Central memory CD8-positive, alpha-beta T cell (primary cell): ENCODE results near the gene RBM19.

Source experiments
- ATAC-seq: fragments of 150-1000 bp; cut with Tn5 transposase; replicated peaks from 2 replicates; pipeline ENCODE4 v1.10.0; 2022; ENCODE audit warnings: mild to moderate bottlenecking, moderate FRiP score, moderate number of reproducible peaks; ENCODE audit not compliant: poor library complexity, severe bottlenecking; ENCODE audit errors: extremely low read depth
- DNase-seq, 2 donors: peaks; one replicate each; pipeline ENCODE4 v3.0.0; 2021; ENCODE audit warnings: low spot score in 2 of 2
- H3K27ac Mint-ChIP-seq: one replicate; pipeline ENCODE4 v1.8.0; 2022; ENCODE audit warnings: low read depth, mild to moderate bottlenecking, moderate library complexity, mixed read lengths
- H3K27me3 Mint-ChIP-seq: one replicate; pipeline ENCODE4 v1.8.0; 2022; ENCODE audit warnings: mixed read lengths
- H3K36me3 Mint-ChIP-seq: one replicate; pipeline ENCODE4 v1.8.0; 2022; ENCODE audit warnings: mild to moderate bottlenecking, moderate library complexity, mixed read lengths; ENCODE audit not compliant: insufficient read depth
- H3K4me1 Mint-ChIP-seq: one replicate; pipeline ENCODE4 v1.8.0; 2022; ENCODE audit warnings: mixed read lengths
- H3K4me3 Mint-ChIP-seq: one replicate; pipeline ENCODE4 v1.8.0; 2022; ENCODE audit warnings: mild to moderate bottlenecking, moderate library complexity, mixed read lengths
- H3K9me3 Mint-ChIP-seq: one replicate; pipeline ENCODE4 v1.8.0; 2022; ENCODE audit warnings: mixed read lengths

The RBM19 gene

GRCh38 chr12:113777751-113778150, 188.4 kb downstream of the RBM19 start:
- Mint-ChIP-seq H3K36me3 (peaks cover 5% of the 10 kb centered on the region), H3K4me3 (no peak overlapping the region), H3K4me1 (no peaks in the 10 kb centered on the region), H3K9me3 (peaks cover 5% of the 10 kb centered on the region), H3K27me3 (peaks cover 79% of the 10 kb centered on the region), H3K27ac (no peak overlapping the region)
- ATAC-seq: no peak
- no peak for DNase-seq

- Mint-ChIP-seq H3K36me3 (peaks cover 5% of the 10 kb centered on the region), H3K9me3 (peaks cover 5% of the 10 kb centered on the region), H3K4me1 (no peaks in the 10 kb centered on the region), H3K4me3 (no peak overlapping the region), H3K27me3 (peaks cover 67% of the 10 kb centered on the region), H3K27ac (no peak overlapping the region)
- no peak for DNase-seq
- ATAC-seq: no peak
Measured at GRCh38 chr12:113776536-113776935, 189.6 kb downstream of the RBM19 start.

GRCh38 chr12:113774526-113774925, 191.6 kb downstream of the RBM19 start:
- no peak for DNase-seq
- peaks cover 48% of the 10 kb centered on the region for H3K27me3 Mint-ChIP-seq

GRCh38 chr12:113772505-113773030, 193.6 kb downstream of the RBM19 start:
- no peaks in the 10 kb centered on the region for H3K9me3 Mint-ChIP-seq
- ATAC-seq (no peak), DNase-seq (no peak)
- no peak overlapping the region for H3K4me3 Mint-ChIP-seq
- no peak overlapping the region for H3K27ac Mint-ChIP-seq
- H3K36me3 Mint-ChIP-seq: no peaks in the 10 kb centered on the region
- peaks cover 39% of the 10 kb centered on the region for H3K27me3 Mint-ChIP-seq
- H3K4me1 Mint-ChIP-seq: no peaks in the 10 kb centered on the region

More at GRCh38 chr12:113774526-113774925, 191.6 kb downstream of the RBM19 start:
- no peaks in the 10 kb centered on the region for H3K9me3 Mint-ChIP-seq
- no peak for ATAC-seq
- H3K4me1 Mint-ChIP-seq: no peaks in the 10 kb centered on the region
- peaks cover 2% of the 10 kb centered on the region for H3K36me3 Mint-ChIP-seq
- no peak overlapping the region for H3K27ac Mint-ChIP-seq
- no peak overlapping the region for H3K4me3 Mint-ChIP-seq

- Mint-ChIP-seq H3K27ac (no peak overlapping the region), H3K27me3 (peaks cover 32% of the 10 kb centered on the region), H3K36me3 (no peaks in the 10 kb centered on the region), H3K4me1 (no peaks in the 10 kb centered on the region), H3K9me3 (peaks cover 5% of the 10 kb centered on the region), H3K4me3 (no peak overlapping the region)
- ATAC-seq (no peak), DNase-seq (no peak)
Measured at GRCh38 chr12:113770389-113770865, 195.7 kb downstream of the RBM19 start.

- Mint-ChIP-seq H3K27ac (no peak overlapping the region), H3K4me1 (no peaks in the 10 kb centered on the region), H3K9me3 (peaks cover 7% of the 10 kb centered on the region), H3K4me3 (no peak overlapping the region), H3K36me3 (no peaks in the 10 kb centered on the region), H3K27me3 (peaks cover 21% of the 10 kb centered on the region)
- no peak for ATAC-seq
- no peak for DNase-seq
Measured at GRCh38 chr12:113769305-113769704, 196.8 kb downstream of the RBM19 start.

DNA sequence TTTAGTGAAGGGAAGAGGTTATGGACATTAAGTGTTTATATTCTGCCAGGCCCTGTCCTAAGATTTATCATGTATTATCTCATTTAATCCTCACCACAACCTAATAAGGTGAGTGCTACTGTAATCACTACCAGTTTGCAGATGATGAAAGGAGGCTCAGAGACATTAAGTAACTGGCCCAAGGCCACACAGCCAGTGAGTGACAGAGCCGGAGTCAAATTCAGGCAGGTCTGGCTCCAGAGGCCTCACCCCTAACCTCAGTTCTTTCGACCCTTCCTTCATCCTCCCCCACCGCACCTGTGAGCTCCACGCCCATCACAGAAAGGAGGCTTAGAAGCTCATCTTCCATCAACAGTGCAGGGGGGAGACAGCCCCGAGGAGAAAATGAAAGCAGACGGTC, 197.3 kb downstream of the RBM19 start:
- ATAC-seq: no peak
- peaks cover 16% of the 10 kb centered on the region for H3K27me3 Mint-ChIP-seq
- no peaks in the 10 kb centered on the region for H3K4me1 Mint-ChIP-seq
- no peaks in the 10 kb centered on the region for H3K36me3 Mint-ChIP-seq
- H3K4me3 Mint-ChIP-seq: no peak overlapping the region
- no peak for DNase-seq
- no peak overlapping the region for H3K27ac Mint-ChIP-seq
- H3K9me3 Mint-ChIP-seq: peaks cover 7% of the 10 kb centered on the region

DNA sequence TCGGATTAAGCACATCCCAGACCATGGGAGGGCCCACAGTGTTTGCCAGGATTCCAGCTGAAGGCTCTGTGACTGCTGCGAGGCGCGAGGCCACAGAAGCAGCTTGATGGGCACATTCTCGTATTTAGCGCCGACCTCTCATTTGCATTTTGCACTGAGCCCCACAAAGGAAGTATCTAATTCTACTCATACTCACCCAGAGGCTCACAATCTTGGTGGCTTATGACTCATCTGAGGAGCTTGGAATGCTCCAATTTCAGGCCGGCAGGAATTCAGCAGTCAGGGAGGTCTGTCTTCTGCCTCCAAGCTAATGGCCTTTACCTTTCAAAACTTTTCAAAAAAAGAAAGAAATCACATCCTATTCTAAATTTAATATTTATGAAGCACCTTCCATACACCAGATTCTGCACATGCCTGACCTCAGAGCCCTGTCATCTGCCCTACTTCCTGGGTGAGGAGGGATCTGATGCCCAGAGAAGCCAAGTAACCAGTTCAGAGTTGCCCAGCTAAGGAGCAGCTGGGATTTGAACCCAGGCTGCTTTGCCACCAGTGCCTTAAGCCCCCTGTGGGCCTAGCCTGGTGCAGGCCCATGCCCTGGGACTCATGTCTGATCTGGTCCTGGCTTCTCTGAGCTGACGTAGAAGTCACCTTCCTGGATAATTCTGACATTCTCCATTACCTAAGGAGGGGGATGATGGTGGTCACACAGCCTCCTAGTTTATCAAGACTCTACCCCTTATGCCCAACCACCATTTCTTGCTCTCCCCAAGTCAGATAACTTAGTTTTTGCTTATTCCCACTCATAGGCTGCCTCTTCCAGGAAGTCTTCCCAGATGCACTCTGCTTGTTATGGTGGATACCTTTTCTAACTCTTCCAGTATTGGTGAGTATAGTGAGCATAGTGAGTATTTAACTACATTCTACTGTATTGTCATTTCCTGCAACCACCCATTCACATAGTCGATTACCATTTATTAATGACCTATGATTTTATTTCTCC, 198.9 kb downstream of the RBM19 start:
- DNase-seq (no peak), ATAC-seq (no peak)
- Mint-ChIP-seq H3K4me3 (no peak overlapping the region), H3K27me3 (peaks cover 24% of the 10 kb centered on the region), H3K36me3 (no peaks in the 10 kb centered on the region), H3K27ac (no peak overlapping the region), H3K9me3 (peaks cover 7% of the 10 kb centered on the region), H3K4me1 (no peaks in the 10 kb centered on the region)
